Suprapubic skin (tissue), 4 donors: ENCODE measurements around the gene HEBP1. TPM values are rescaled to one million over a fixed set of nuclear protein-coding genes. Genes with fewer than 3 reads are reported as not detected.

Experiments
- DNase-seq, 2 donors: peaks; one replicate each; pipeline ENCODE4 v3.0.0-alpha.2; 2019; ENCODE audit warnings: low spot score in 2 of 2
- H3K27ac ChIP-seq: fragments of 200-600 bp; sonication (generic); one replicate; pipeline ENCODE4 v1.5.1; 2019
- H3K27me3 ChIP-seq: fragments of 200-600 bp; sonication (generic); one replicate; pipeline ENCODE4 v1.5.1; 2019
- H3K36me3 ChIP-seq: fragments of 200-600 bp; sonication (generic); one replicate; pipeline ENCODE4 v1.5.1; 2019
- H3K4me1 ChIP-seq: fragments of 200-600 bp; sonication (generic); one replicate; pipeline ENCODE4 v1.5.1; 2019
- H3K4me3 ChIP-seq: fragments of 200-600 bp; sonication (generic); one replicate; pipeline ENCODE4 v1.5.1; 2019; ENCODE audit warnings: mild to moderate bottlenecking
- H3K9me3 ChIP-seq: fragments of 200-600 bp; sonication (generic); one replicate; pipeline ENCODE4 v1.5.1; 2019
- CTCF ChIP-seq, 2 donors: fragments of 200-600 bp in 1 of 2; fragments of 450-650 bp in 1 of 2; sonication (generic) in 1 of 2; IDR thresholded peaks; one replicate each; pipeline ENCODE4 v1.5.1; 2016 to 2019; ENCODE audit warnings: antibody characterized with exemption in 2 of 2, mild to moderate bottlenecking in 1 of 2, moderate library complexity in 1 of 2
- EP300 ChIP-seq: sonication (generic); formaldehyde crosslinking; IDR thresholded peaks from one replicate; pipeline ENCODE4 v1.6.1; 2017; ENCODE audit warnings: antibody characterized with exemption
- POLR2A ChIP-seq, 2 donors: fragments of 450-650 bp; IDR thresholded peaks; one replicate each; pipeline ENCODE4 v1.6.1; 2017; ENCODE audit warnings: antibody characterized with exemption in 2 of 2, mild to moderate bottlenecking in 2 of 2, moderate library complexity in 2 of 2
- POLR2AphosphoS5 ChIP-seq, 3 donors: sonication (generic); formaldehyde crosslinking; IDR thresholded peaks; one replicate each; pipeline ENCODE4 v1.6.1; 2017; ENCODE audit warnings: antibody characterized with exemption in 3 of 3
- WGBS: methylation state at CpG from one replicate; pipeline ENCODE4 v1.1.5; 2018; 5-methylcytosine and 5-hydroxymethylcytosine counted together
- total RNA-seq, 4 donors: library from RNA; depleted of rRNA; stranded (reverse); fragments of >200 nt; gene quantifications; one replicate each; pipeline ENCODE4 v1.1.0, GENCODE V29; 2016

HEBP1 gene
- total RNA-seq, 4 donors from 2014 or later = 34.2 to 38.7 (median 36.2) TPM

- Histone ChIP-seq H3K9me3 (no peaks in the 10 kb centered on the region), H3K4me3 (no peak overlapping the region), H3K27ac (no peak overlapping the region), H3K36me3 (no peaks in the 10 kb centered on the region), H3K4me1 (no peaks in the 10 kb centered on the region), H3K27me3 (no peaks in the 10 kb centered on the region)
- TF ChIP-seq EP300 (no peak), CTCF (IDR thresholded peaks at IDR 0.05) (no peak), POLR2A (IDR thresholded peaks at IDR 0.05) (no peak), POLR2AphosphoS5 (IDR thresholded peaks at IDR 0.05) (no peak)
- no peak for DNase-seq
- WGBS = 94% methylated on average over 11 of the region's 11 CpGs
Observed at GRCh38 chr12:12936983-12937491, 63.0 kb downstream of the HEBP1 start.

GRCh38 chr12:12934556-12934955 is 65.5 kb downstream of the HEBP1 start:
- no peak for DNase-seq
- Histone ChIP-seq H3K4me1 (no peaks in the 10 kb centered on the region), H3K4me3 (no peak overlapping the region), H3K9me3 (no peaks in the 10 kb centered on the region), H3K36me3 (no peaks in the 10 kb centered on the region), H3K27me3 (no peaks in the 10 kb centered on the region), H3K27ac (no peak overlapping the region)
- 63% methylated on average over 8 of the region's 8 CpGs for WGBS
- TF ChIP-seq POLR2A (IDR thresholded peaks at IDR 0.05) = no peak
- TF ChIP-seq POLR2AphosphoS5 (IDR thresholded peaks at IDR 0.05) = no peak
- TF ChIP-seq CTCF (IDR thresholded peaks at IDR 0.05) = no peak
- no peak for TF ChIP-seq EP300

- no peak overlapping the region for H3K4me3 ChIP-seq
- DNase-seq = no peak
- H3K36me3 ChIP-seq = no peaks in the 10 kb centered on the region
- TF ChIP-seq CTCF (IDR thresholded peaks at IDR 0.05) (no peak), EP300 (no peak), POLR2AphosphoS5 (IDR thresholded peaks at IDR 0.05) (no peak), POLR2A (IDR thresholded peaks at IDR 0.05) (no peak)
- no peaks in the 10 kb centered on the region for H3K9me3 ChIP-seq
- no peaks in the 10 kb centered on the region for H3K4me1 ChIP-seq
- H3K27me3 ChIP-seq = no peaks in the 10 kb centered on the region
- WGBS = 94% methylated on average over 4 of the region's 4 CpGs
- no peak overlapping the region for H3K27ac ChIP-seq
Observed at GRCh38 chr12:12933742-12934141, 66.3 kb downstream of the HEBP1 start.

- 65% methylated on average over 2 of the region's 2 CpGs for WGBS
- H3K4me3 ChIP-seq = no peak overlapping the region
- H3K4me1 ChIP-seq = no peaks in the 10 kb centered on the region
- H3K9me3 ChIP-seq = no peaks in the 10 kb centered on the region
- H3K27ac ChIP-seq = no peak overlapping the region
- DNase-seq = no peak
- no peak for TF ChIP-seq CTCF (IDR thresholded peaks at IDR 0.05)
- no peak for TF ChIP-seq POLR2AphosphoS5 (IDR thresholded peaks at IDR 0.05)
- no peak for TF ChIP-seq EP300
- no peak for TF ChIP-seq POLR2A (IDR thresholded peaks at IDR 0.05)
- H3K36me3 ChIP-seq = no peaks in the 10 kb centered on the region
- no peaks in the 10 kb centered on the region for H3K27me3 ChIP-seq
Observed at GRCh38 chr12:12930633-12931219, 69.3 kb downstream of the HEBP1 start.

GRCh38 chr12:12929696-12930095 is 70.4 kb downstream of the HEBP1 start:
- no peak for DNase-seq
- TF ChIP-seq POLR2A (IDR thresholded peaks at IDR 0.05) (no peak), POLR2AphosphoS5 (IDR thresholded peaks at IDR 0.05) (no peak), CTCF (IDR thresholded peaks at IDR 0.05) (no peak), EP300 (no peak)
- H3K4me1 ChIP-seq = no peaks in the 10 kb centered on the region
- no peaks in the 10 kb centered on the region for H3K36me3 ChIP-seq
- no peak overlapping the region for H3K4me3 ChIP-seq
- WGBS = 97% methylated on average over 6 of the region's 6 CpGs
- no peak overlapping the region for H3K27ac ChIP-seq
- no peaks in the 10 kb centered on the region for H3K27me3 ChIP-seq
- H3K9me3 ChIP-seq = no peaks in the 10 kb centered on the region
